Activated CD4-positive, alpha-beta T cell treated with anti-CD3 and anti-CD28 coated beads for 48 hours (primary cell): Measurements from ENCODE around the gene GABRB3.

Experiments used
- DNase-seq: peaks from one replicate; pipeline ENCODE4 v3.0.0-alpha.2; 2020

Gene GABRB3

GRCh38 chr15:26772154-26773066, at the start of gene GABRB3:
Gene GABRB3 (minus strand): TSS chr15:26773066.
- DNase-seq, result no peak

DNA sequence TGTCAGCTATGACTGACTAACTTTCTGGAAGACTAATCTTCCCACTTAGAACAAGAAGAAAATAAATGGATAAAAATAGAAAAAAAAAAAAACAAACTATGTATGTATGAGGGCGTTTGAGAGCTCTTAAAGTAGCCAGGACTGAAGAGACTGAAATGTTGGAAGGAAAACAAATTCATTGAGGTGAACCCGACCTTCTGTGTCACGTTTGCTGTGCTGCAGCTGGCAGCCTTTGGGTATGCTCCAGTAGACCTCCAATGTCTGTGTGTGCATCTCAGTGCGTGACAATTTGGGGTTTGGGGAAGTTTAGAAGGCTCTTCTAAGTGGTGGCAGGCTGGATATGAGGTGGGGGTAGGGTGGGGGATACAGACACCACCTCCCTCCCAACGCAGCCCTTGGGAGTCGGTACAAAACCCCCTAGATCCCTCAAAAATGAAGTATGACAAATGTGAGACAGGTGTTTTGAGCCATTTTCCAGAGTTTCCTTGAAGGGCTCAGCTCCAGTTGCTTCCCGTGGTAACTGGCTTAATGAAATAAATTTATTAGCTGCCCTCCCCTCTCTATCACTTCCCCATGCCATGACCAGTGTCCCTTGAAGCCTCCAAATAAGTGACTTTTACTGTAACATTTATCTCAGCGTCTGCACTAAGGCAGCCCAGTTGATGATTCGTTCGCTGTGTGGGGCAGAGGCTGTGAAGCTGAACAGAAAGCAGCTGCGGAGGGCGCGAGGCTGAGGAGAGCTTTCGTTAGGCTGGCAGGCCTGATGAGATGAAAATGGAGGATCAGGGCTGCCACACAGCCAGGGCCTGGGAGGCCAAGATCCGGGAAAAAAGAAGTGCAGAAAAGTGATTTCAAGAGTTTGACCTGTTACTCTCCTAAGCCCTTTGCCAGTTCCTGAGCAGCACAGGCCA, 34.9 kb upstream of the GABRB3 start:
- no peak for DNase-seq

GRCh38 chr15:26806574-26806973, 33.7 kb upstream of the GABRB3 start:
- DNase-seq, result no peak

GRCh38 chr15:26806151-26806550, 33.3 kb upstream of the GABRB3 start:
- no peak for DNase-seq

DNA sequence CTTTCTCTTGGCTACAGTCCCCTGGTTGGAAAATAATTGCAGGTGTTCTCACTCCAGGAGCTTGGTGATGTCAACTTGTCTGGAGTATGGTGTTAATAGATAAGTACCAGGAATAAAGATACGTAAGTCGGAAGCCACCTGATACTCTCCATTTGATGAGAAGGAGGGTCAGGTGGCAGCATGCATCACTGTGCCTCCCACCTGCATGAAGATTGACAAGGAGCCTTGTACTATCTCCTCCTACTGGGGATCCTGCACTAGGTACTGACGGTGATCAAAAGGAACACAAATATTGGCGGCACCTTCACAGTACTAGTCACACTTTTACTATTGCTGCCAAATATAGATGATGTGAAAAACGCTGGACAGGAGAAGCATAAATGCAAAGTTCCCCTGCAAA, 32.6 kb upstream of the GABRB3 start:
- no peak for DNase-seq

GRCh38 chr15:26804063-26804804, 31.4 kb upstream of the GABRB3 start:
- DNase-seq, result no peak

GRCh38 chr15:26790118-26790517, 17.3 kb upstream of the GABRB3 start:
- no peak for DNase-seq

GRCh38 chr15:26781816-26782215, 8.9 kb upstream of the GABRB3 start:
- no peak for DNase-seq

- no peak for DNase-seq
Measured at GRCh38 chr15:26773917-26774316, 1.1 kb upstream of the GABRB3 start.

DNA sequence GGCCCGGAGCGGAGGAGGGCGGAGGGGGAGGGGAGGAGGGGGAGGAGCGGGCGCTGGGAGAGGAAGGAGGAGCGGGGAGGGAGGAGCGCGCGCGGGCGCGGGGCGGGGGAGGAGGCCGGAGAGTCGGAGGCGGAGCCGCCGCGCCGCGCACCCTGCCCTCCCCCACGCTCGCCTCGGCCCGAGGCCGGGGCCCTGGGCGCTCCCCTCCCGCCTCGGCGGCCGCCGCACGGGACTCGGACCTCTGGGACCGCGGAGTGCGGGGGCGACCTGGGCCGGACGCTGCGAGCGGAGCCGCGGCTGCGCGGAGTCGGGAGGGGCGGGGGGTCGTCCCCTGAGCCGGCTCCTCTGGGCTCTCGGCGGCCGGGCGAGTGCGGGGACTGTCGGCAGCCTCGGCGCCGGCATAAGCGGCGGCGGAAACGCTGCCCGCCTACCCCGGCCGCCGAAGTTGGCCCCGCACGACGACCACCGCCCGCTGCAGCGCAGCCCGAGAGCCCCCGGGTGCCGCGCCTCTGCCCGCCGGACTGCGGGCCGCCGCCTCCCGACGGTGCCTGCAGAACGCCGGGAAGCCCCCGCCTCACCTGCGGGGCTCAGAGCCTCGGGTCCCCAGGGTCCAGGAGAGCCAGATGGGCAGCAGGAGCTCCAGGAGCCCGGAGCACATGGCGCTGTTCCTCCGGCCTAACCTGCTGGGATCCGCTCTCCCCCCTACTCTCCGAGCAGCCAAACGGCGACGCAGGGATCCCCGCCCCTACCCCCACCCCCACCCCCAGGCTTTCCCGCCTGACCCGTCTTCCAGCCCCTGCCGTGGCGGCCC, 406 bp upstream of the GABRB3 start:
- no peak for DNase-seq

DNA sequence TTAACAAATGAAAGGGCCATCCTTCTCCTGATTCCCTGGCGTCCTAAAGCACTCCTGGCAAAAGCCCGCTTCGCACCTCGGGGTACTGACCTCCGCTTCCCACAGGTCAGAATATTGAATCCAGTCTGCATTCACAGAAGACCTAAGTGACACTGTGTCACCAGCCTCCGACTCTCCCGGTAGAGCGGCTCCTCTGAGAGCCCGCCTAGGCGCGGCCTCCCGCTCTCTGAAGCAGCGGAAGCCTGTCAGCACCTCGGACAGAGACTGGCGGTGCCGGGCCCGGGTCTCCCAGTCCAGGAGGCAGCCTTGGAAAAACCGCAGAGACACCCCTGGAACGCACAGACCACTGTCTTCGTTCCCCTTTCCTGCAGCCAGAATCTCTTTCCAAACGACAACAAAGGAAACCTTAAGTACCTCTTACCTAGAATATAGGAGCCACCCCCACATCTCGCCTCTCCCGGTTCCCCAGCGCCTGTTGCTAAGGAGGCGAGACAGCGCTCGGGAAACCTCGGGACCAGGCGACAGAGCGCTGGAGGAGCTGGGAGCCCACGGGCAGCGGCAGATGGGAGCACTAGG, 1.2 kb downstream of the GABRB3 start:
- no peak for DNase-seq

GRCh38 chr15:26771168-26771567, 1.7 kb downstream of the GABRB3 start:
- no peak for DNase-seq

- DNase-seq, result no peak
Measured at GRCh38 chr15:26767169-26767670, 5.6 kb downstream of the GABRB3 start.

DNA sequence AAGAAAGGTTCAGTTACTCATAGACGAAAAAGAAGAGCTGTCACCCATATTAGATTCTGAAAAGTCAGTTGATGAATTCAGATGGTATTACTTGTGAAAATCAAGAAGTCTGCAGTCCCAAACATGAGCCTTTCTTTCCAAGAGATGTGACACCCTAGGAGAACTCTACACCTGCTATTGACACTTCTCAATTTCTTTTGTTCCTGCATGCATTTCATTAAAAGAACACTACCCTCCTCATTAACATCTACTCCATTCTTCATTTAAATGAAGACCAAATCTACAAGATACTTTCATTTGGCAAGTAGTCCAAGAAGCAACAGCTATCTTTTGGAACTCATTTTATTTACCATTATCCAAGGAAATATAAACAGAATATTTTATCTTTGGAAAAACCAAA, 6.6 kb downstream of the GABRB3 start:
- DNase-seq, result no peak

DNA sequence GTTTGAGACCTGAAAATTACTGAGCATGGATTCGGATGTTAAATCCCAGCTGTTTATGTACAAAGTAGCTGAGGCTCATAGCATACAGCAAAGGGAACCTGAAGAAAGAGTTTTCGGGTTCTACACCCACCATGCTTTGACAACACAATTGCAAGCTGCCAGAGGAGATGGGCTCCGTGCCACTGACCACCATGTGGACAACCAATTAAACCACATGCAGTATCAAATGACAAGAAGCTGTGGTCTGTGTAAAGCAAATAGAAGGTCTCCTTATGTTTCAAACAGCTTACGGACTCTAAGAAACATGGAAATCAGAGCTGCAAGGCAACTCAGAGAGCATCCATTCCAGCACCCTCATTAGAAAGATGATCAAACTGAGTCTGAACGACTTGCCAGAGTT, 12.9 kb downstream of the GABRB3 start:
- DNase-seq, result no peak

DNA sequence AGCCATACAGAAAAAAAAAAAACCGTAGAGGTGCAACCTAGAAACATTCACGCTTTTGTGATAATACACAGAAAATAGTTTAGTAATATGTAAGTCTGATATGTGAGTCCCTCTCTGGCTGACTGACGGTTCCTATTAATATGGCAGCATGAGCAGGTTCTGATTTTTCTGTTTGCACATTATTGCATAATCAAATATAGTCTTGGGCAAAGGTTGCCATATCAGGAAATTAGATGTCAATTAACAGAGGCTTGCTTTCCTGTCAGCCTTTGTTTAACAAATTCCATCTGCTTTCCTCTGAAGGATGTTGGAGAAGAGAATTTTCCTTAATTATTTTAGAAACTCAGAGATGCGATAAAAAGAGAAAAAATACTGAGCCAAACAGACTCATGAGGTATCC, 14.8 kb downstream of the GABRB3 start:
- no peak for DNase-seq

DNA sequence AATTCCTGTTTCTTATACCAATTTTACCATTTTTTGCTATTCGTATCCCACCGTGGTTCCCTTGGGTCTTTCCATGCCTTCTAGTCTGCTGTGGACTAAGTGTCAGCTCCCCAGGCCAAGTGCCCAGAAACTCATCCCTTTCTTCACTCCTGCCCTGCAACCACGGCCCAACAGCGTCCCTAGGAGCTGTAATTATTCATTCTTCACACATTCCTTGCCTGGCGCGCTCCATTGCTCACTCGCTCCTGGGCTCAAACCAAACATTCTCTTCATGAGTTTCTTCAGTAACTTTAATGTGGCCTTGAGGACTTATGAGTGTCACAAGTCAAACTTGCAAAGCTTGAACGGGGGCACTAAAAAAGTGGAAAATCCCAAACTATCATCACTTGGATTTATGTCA, 15.7 kb downstream of the GABRB3 start:
- no peak for DNase-seq

- no peak for DNase-seq
Measured at GRCh38 chr15:26744894-26745293, 28.0 kb downstream of the GABRB3 start.

DNA sequence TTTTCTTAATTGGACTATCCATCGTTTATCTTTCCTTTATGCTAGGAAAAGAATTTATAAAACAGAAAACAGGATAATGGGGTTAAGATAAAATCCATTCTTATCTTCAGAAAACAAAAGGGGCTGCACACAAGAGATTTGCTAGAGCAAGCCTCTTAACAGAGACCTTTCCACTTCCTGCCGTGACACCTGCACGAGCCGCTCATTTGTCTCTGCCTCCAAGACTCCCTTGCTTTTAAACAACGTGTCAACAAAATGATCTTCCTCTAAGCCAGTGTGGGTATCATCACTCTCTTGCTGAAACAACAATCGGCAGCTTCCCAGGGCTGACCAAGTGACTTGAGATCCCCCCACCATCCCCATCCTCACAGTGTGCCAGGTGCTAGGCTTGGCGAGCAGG, 33.1 kb downstream of the GABRB3 start:
- DNase-seq, result no peak

GRCh38 chr15:26738996-26739395, 33.9 kb downstream of the GABRB3 start:
- no peak for DNase-seq

DNA sequence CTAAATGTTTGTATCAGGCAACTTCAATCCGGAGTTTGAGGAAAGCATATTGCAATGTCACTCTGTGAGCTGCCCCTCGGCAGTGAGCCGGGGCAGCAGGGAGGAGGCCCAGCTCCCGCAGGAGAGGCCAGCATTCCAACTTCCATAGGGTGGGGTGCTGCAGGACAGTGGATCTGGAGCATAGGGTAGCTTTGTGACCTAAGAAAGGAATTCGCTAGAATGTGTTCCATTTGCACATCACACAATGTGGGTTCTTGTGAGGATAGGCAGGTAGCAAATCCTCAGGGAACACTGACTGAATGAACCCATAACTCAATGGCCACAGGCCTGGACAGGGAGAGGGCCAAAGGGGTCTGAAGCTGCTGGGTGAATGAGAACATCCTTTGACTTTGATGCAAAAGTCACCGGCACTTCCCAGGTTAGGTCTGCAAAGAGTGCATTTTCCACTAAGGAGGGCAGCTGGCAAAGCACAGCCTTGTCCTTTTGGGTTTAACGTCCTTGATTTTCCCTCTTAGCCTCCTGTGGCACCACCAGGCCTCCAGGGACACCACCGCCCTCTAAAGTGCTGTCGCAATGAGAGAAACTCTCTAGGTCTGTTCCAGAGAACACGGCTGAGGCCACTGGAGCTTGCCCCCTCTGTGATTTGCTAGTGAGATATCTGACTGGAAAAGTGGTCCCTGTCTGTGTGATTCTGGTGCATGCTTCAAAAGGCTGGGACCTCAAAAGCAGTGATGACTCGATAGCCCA, 36.2 kb downstream of the GABRB3 start:
- DNase-seq, result no peak
